Left ventricle myocardium inferior (tissue), 1 donor: ENCODE measurements around the gene CENPN. TPM values are rescaled to one million over a fixed set of nuclear protein-coding genes. Genes with fewer than 3 reads are reported as not detected.

Experiments used
- DNase-seq: peaks from one replicate; pipeline ENCODE4 v3.0.0-alpha.2; 2020
- H3K27ac ChIP-seq: fragments of 200-600 bp; replicated peaks from 2 replicates; pipeline ENCODE4 v1.8.0; 2021
- H3K27me3 ChIP-seq: fragments of 200-600 bp; 2 replicates; pipeline ENCODE4 v1.8.0; 2021; ENCODE audit warnings: low read depth
- H3K36me3 ChIP-seq: fragments of 200-600 bp; 2 replicates; pipeline ENCODE4 v1.8.0; 2021
- H3K4me1 ChIP-seq: fragments of 200-600 bp; 2 replicates; pipeline ENCODE4 v1.8.0; 2021
- H3K4me3 ChIP-seq: fragments of 200-600 bp; 2 replicates; pipeline ENCODE4 v1.8.0; 2021; ENCODE audit warnings: mild to moderate bottlenecking, moderate library complexity
- H3K9me3 ChIP-seq: fragments of 200-600 bp; replicated peaks from 2 replicates; pipeline ENCODE4 v1.8.0; 2021
- CTCF ChIP-seq: fragments of 200-600 bp; IDR thresholded peaks from 2 replicates; pipeline ENCODE4 v1.8.0; 2021; ENCODE audit warnings: antibody characterized with exemption, mild to moderate bottlenecking, borderline replicate concordance
- intact Hi-C: fragments of 100-400 bp; cut with micrococcal nuclease; formaldehyde crosslinking; loops from one replicate; pipeline ENCODE4 v1.11.0; 2022
- total RNA-seq: library from RNA; stranded (reverse); fragmentation: NEBNext Ultra II Directional; extraction: Animal tissue kit (Norgen Biotek cat#: 25700); gene quantifications from one replicate; pipeline ENCODE4 v1.2.1, GENCODE V29; 2021
- donor health status: DM: no; HTN: yes; CAD: no; lungs with severe emphysema.

Gene CENPN
- total RNA-seq, 1 donor from 2014 or later, result 7.9 TPM

DNA sequence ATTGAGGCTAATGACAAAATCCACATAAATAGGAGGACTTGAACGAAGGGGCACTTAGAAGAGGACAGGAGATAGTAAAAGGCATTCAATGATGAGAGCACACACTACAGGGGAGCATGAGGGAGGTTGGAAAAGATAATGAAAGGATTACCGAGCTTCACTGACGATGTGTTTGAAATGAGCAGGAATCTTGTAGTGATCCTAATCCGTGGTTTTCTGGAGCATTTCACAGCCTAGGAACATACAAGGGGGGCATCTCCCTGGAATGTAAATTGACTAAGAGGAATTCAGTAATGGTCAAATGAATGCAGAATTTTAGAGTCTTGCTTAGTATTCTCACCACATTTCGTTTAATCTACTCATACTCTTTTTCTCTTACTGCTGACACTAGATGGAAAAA, 33.8 kb downstream of the CENPN start:
- Histone ChIP-seq H3K27me3 (no peaks in the 10 kb centered on the region), H3K4me3 (no peak overlapping the region), H3K9me3 (no peaks in the 10 kb centered on the region), H3K4me1 (peaks cover 43% of the 10 kb centered on the region), H3K27ac (no peak overlapping the region), H3K36me3 (peaks cover 46% of the 10 kb centered on the region)
- intact Hi-C loops, result no loop called here
- DNase-seq, result no peak
- TF ChIP-seq CTCF, result no peak

GRCh38 chr16:81041696-81042095, 34.7 kb downstream of the CENPN start:
- Histone ChIP-seq H3K27me3 (no peaks in the 10 kb centered on the region), H3K4me3 (no peak overlapping the region), H3K36me3 (peaks cover 48% of the 10 kb centered on the region), H3K27ac (no peak overlapping the region), H3K4me1 (peaks cover 37% of the 10 kb centered on the region), H3K9me3 (no peaks in the 10 kb centered on the region)
- no peak for TF ChIP-seq CTCF
- intact Hi-C loops, result no loop called here
- no peak for DNase-seq

GRCh38 chr16:81042821-81043220, 35.8 kb downstream of the CENPN start:
- no peak overlapping the region for H3K4me3 ChIP-seq
- H3K4me1 ChIP-seq, result peaks cover 26% of the 10 kb centered on the region
- no peaks in the 10 kb centered on the region for H3K9me3 ChIP-seq
- intact Hi-C loops, result no loop called here
- no peaks in the 10 kb centered on the region for H3K27me3 ChIP-seq
- no peak for TF ChIP-seq CTCF
- no peak overlapping the region for H3K27ac ChIP-seq
- peaks cover 48% of the 10 kb centered on the region for H3K36me3 ChIP-seq
- DNase-seq, result no peak

GRCh38 chr16:81053761-81054160, 46.7 kb downstream of the CENPN start:
- intact Hi-C loops, result no loop called here

DNA sequence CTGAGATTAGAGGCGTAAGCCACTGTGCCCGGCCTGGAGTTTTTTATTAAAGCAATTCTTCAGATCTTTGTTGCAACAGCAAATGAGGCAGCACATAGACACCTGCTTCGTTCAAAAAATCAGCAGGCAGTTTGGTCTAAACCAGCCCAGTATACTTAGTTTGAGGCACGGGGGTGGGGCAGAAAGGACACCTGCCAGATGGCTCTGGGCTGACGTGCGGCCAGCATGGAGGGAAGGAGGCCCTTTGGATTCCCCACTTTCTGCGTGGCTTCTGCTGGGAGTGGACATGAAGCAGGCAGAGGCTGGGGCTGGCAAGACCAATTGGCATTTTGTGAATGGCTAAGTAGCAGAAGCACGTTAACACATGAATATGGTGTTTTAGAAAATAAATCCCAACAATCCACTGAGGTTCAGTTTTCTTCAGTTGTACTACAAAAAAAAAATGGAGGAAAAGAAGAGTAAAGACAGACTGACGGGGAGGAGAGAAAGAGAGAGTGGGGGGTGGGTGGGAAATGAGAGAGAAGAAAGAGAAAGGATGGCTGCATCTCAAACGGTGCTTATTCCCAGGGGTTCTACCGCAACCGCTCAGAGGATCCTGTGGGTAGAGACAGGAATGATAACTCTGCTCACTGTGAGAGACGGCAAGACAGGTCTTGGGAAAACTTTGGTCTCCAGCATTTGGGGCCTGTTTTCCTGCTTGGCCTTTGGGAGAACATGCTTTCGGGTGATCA, 53.7 kb downstream of the CENPN start:
- no peak overlapping the region for H3K27ac ChIP-seq
- TF ChIP-seq CTCF, result no peak
- intact Hi-C loops, result no loop called here
- H3K27me3 ChIP-seq, result no peaks in the 10 kb centered on the region
- no peak for DNase-seq
- peaks cover 4% of the 10 kb centered on the region for H3K4me1 ChIP-seq
- H3K36me3 ChIP-seq, result no peaks in the 10 kb centered on the region
- H3K9me3 ChIP-seq, result no peaks in the 10 kb centered on the region
- no peak overlapping the region for H3K4me3 ChIP-seq

More at GRCh38 chr16:81053761-81054160, 46.7 kb downstream of the CENPN start:
- no peak for DNase-seq
- TF ChIP-seq CTCF, result no peak
- Histone ChIP-seq H3K36me3 (no peaks in the 10 kb centered on the region), H3K4me3 (no peak overlapping the region), H3K9me3 (peaks cover 16% of the 10 kb centered on the region), H3K4me1 (no peaks in the 10 kb centered on the region), H3K27me3 (no peaks in the 10 kb centered on the region), H3K27ac (no peak overlapping the region)
